Measurements from ENCODE around the gene SYAP1.
A peak's percentile ranks its signal among the peaks of the same experiment; 100 is the strongest.
"Not testable (repeated sequence)": the region's sequence is repeated elsewhere in the genome, so short reads cannot be mapped to it uniquely, and the experiment has no call there.

The SYAP1 gene

GRCh38 chrX:16783452-16783851 lies 64.0 kb downstream of the SYAP1 start:
- no peak for TF ChIP-seq CTCF (IDR thresholded peaks at IDR 0.05; ENCODE audit: low read depth, low read length)
- no peak overlapping the region for H3K4me3 ChIP-seq (ENCODE audit: low read depth, low read length)

GRCh38 chrX:16784440-16784839 lies 65.0 kb downstream of the SYAP1 start:
- not testable (repeated sequence) for H3K4me3 ChIP-seq (ENCODE audit: low read depth, low read length)

GRCh38 chrX:16785247-16786138 lies 66.1 kb downstream of the SYAP1 start:
- TF ChIP-seq CTCF (IDR thresholded peaks at IDR 0.05; ENCODE audit: low read depth, low read length): no peak
- peak overlapping the region; percentile 70 for H3K4me3 ChIP-seq (ENCODE audit: low read depth, low read length)

DNA sequence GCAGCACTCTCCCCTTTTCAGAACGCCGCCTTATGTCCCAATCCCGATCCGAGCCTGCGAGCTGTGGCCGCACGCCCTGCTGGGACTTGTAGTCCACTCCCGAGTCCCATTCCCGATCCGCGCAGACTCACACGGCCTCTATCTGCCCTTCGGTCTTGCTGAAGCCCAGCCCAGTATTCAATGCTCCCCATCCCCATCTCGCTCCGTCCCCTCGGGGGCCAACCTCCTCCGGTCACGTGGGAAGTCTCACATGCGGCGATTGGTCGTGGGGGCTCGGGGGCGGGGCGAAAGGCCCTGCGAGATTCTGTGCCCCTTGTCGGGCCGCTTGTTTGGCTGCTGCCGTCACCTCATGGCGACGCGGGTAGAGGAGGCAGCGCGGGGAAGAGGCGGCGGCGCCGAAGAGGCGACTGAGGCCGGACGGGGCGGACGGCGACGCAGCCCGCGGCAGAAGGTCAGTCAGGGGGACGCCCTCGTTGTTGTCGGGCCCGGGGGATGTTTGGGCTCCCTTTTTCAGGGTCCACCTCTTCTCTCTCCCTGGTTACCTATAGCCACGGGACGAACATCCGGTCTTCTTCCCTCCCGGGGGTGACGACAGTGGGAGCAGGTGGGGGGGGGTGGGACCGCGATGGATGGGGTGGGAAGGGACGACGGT lies 66.9 kb downstream of the SYAP1 start, which contains the start of gene TXLNG:
TSS of gene TXLNG (plus strand) at position 328 of the 652 bp plus-strand sequence. CDS start at position 350, 22 bp downstream.
- peak within 1 kb of the TSS; percentile 70 for H3K4me3 ChIP-seq (ENCODE audit: low read depth, low read length)
- no peak for TF ChIP-seq CTCF (IDR thresholded peaks at IDR 0.05; ENCODE audit: low read depth, low read length)

GRCh38 chrX:16786791-16787735 lies 67.7 kb downstream of the SYAP1 start:
- no peak for TF ChIP-seq CTCF (IDR thresholded peaks at IDR 0.05; ENCODE audit: low read depth, low read length)
- H3K4me3 ChIP-seq (ENCODE audit: low read depth, low read length): peak overlapping the region; percentile 70

DNA sequence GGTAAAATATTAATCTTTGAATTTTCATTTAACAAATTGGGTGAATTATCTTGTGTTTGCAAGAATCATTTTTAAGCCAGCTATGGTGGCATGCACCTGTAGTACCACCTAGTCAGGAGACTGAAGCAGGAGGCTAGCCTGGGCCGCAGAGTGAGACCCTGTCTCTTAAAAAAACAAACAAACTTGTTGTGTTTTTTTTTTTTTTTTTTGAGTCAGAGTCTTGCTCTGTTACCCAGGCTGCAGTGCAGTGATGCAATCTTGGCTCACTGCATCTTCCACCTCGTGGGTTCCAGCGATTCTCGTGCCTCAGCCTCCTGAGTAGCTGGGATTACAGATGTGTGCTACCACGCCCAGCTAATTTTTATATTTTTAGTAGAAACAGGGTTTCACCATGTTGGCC lies 69.1 kb downstream of the SYAP1 start:
- TF ChIP-seq CTCF (IDR thresholded peaks at IDR 0.05; ENCODE audit: low read depth, low read length): no peak
- no peak overlapping the region for H3K4me3 ChIP-seq (ENCODE audit: low read depth, low read length)

DNA sequence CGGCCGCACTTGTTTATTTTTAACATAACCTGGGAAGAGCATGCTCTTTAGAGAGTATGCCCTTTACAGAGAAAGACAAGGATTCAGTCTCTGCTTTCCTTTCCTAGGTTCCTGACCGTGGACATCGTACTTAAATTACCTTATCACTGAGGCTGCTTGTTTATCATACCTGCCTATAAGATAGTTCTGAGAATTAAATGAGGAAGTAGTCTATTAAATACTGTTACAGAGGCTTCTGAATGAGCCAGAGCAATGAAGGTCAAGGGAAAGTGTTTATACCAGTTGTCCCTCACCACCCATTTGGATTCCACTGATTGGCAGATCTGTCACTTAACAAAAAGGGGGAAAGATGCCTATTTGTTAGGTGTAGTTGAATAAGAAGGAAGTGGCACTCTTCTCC lies 76.9 kb downstream of the SYAP1 start:
- no peak overlapping the region for H3K4me3 ChIP-seq (ENCODE audit: low read depth, low read length)
- no peak for TF ChIP-seq CTCF (IDR thresholded peaks at IDR 0.05; ENCODE audit: low read depth, low read length)
